ENCODE measurements around the gene LIMK1. TPM values are rescaled to one million over a fixed set of nuclear protein-coding genes. Genes with fewer than 3 reads are reported as not detected.

Gene LIMK1
- total RNA-seq, 1 experiment from 2014 or later = 34.4 TPM

GRCh38 chr7:74138334-74138867 lies 54.8 kb downstream of the LIMK1 start:
- Mint-ChIP-seq H3K9me3 (ENCODE audit: low read depth, unreplicated experiment) (no peaks in the 10 kb centered on the region), H3K27ac (ENCODE audit: unreplicated experiment) (no peak overlapping the region), H3K36me3 (ENCODE audit: insufficient read depth, unreplicated experiment) (peaks cover 5% of the 10 kb centered on the region), H3K27me3 (ENCODE audit: unreplicated experiment) (no peaks in the 10 kb centered on the region), H3K4me3 (ENCODE audit: low read depth, unreplicated experiment) (no peak overlapping the region), H3K4me1 (ENCODE audit: low read depth, unreplicated experiment) (peaks cover 9% of the 10 kb centered on the region)
- TF ChIP-seq, protein P1, sequence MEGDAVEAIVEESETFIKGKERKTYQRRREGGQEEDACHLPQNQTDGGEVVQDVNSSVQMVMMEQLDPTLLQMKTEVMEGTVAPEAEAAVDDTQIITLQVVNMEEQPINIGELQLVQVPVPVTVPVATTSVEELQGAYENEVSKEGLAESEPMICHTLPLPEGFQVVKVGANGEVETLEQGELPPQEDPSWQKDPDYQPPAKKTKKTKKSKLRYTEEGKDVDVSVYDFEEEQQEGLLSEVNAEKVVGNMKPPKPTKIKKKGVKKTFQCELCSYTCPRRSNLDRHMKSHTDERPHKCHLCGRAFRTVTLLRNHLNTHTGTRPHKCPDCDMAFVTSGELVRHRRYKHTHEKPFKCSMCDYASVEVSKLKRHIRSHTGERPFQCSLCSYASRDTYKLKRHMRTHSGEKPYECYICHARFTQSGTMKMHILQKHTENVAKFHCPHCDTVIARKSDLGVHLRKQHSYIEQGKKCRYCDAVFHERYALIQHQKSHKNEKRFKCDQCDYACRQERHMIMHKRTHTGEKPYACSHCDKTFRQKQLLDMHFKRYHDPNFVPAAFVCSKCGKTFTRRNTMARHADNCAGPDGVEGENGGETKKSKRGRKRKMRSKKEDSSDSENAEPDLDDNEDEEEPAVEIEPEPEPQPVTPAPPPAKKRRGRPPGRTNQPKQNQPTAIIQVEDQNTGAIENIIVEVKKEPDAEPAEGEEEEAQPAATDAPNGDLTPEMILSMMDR (IDR thresholded peaks at IDR 0.05; ENCODE audit: unreplicated experiment) = no peak
- no TSS peak for BruUV-seq (replicated peaks)
- CTCF ChIA-PET = no interaction called here
- intact Hi-C loops (cut with micrococcal nuclease; ENCODE audit: unreplicated experiment) = no loop called here
- DNase-seq = no peak

- TF ChIP-seq, protein P1 (IDR thresholded peaks at IDR 0.05; ENCODE audit: unreplicated experiment) = no peak
- no peak overlapping the region for H3K27ac Mint-ChIP-seq (ENCODE audit: unreplicated experiment)
- intact Hi-C loops (cut with micrococcal nuclease; ENCODE audit: unreplicated experiment) = no loop called here
- BruUV-seq (replicated peaks) = no TSS peak
- peaks cover 1% of the 10 kb centered on the region for H3K4me1 Mint-ChIP-seq (ENCODE audit: low read depth, unreplicated experiment)
- no peaks in the 10 kb centered on the region for H3K36me3 Mint-ChIP-seq (ENCODE audit: insufficient read depth, unreplicated experiment)
- H3K4me3 Mint-ChIP-seq (ENCODE audit: low read depth, unreplicated experiment) = no peak overlapping the region
- CTCF ChIA-PET = interaction anchor here (0.6 kb wide), 1 partner anchor 101 kb away, joined by 3 read pairs; no protein-coding TSS in a partner anchor
- no peaks in the 10 kb centered on the region for H3K9me3 Mint-ChIP-seq (ENCODE audit: low read depth, unreplicated experiment)
- no peak for DNase-seq
- no peaks in the 10 kb centered on the region for H3K27me3 Mint-ChIP-seq (ENCODE audit: unreplicated experiment)
Observed at GRCh38 chr7:74138945-74139843, 55.6 kb downstream of the LIMK1 start.

DNA sequence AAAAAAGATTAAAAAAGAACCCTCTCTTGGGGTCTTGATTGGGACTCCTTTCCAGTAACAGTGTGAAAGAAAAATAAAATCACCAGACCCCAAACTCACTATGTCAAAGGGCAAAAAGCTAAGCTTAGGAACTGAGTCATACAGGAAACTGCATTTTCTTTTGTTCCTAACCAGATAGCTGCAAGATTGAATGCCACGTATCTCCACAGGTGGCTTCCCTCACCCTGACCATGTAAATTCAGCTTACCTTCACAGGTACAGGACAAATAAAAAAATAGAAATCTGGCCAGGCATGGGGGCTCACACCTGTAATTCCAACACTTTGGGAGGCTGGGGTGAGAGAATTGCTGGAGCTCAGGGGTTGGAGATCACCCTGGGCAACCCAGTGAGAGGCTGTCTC lies 58.1 kb downstream of the LIMK1 start:
- Mint-ChIP-seq H3K36me3 (ENCODE audit: insufficient read depth, unreplicated experiment) (no peaks in the 10 kb centered on the region), H3K27me3 (ENCODE audit: unreplicated experiment) (no peaks in the 10 kb centered on the region), H3K9me3 (ENCODE audit: low read depth, unreplicated experiment) (no peaks in the 10 kb centered on the region), H3K4me3 (ENCODE audit: low read depth, unreplicated experiment) (no peak overlapping the region), H3K4me1 (ENCODE audit: low read depth, unreplicated experiment) (no peaks in the 10 kb centered on the region), H3K27ac (ENCODE audit: unreplicated experiment) (no peak overlapping the region)
- intact Hi-C loops (cut with micrococcal nuclease; ENCODE audit: unreplicated experiment) = no loop called here
- CTCF ChIA-PET = interaction anchor here (0.6 to 0.7 kb wide), 2 partner anchors 22 to 23 kb away, joined by 3 to 5 read pairs; no protein-coding TSS in a partner anchor
- DNase-seq = no peak
- BruUV-seq (replicated peaks) = no TSS peak
- TF ChIP-seq, protein P1 (IDR thresholded peaks at IDR 0.05; ENCODE audit: unreplicated experiment) = no peak

DNA sequence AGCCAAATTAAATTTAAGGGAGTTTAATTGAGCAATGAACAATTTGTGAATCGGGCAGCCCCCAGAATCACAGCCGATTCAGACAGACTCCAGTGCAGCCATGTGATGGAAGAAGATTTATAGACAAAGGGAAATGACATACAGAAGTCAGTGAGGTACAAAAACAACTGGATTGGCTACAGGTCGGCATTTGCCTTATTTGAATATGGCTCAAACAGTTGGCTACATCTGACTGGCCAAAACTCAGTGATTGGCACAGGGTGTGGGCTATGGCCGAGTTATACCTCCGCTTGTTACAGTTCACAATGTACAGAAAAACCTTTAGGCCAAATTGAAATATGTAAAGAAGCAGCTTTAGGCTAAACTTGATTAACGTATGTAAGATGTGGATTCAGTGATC lies 59.8 kb downstream of the LIMK1 start:
- Mint-ChIP-seq H3K9me3 (ENCODE audit: low read depth, unreplicated experiment) (no peaks in the 10 kb centered on the region), H3K4me1 (ENCODE audit: low read depth, unreplicated experiment) (no peaks in the 10 kb centered on the region), H3K27me3 (ENCODE audit: unreplicated experiment) (no peaks in the 10 kb centered on the region), H3K4me3 (ENCODE audit: low read depth, unreplicated experiment) (no peak overlapping the region), H3K36me3 (ENCODE audit: insufficient read depth, unreplicated experiment) (no peaks in the 10 kb centered on the region), H3K27ac (ENCODE audit: unreplicated experiment) (no peak overlapping the region)
- DNase-seq = no peak
- BruUV-seq (replicated peaks) = no TSS peak
- CTCF ChIA-PET = no interaction called here
- TF ChIP-seq, protein P1 (IDR thresholded peaks at IDR 0.05; ENCODE audit: unreplicated experiment) = no peak
- intact Hi-C loops (cut with micrococcal nuclease; ENCODE audit: unreplicated experiment) = no loop called here

Data from Calu3 (cell line).